SU-DHL-6 (cell line): Measurements from ENCODE around the gene TRMT5.

Experiments used
- EZH2phosphoT487 ChIP-seq: fragments of 200-600 bp; sonication (generic), shearing (Covaris generic); conservative IDR thresholded peaks from 2 replicates; pipeline ENCODE4 v1.6.1; 2018; ENCODE audit warnings: mild to moderate bottlenecking, antibody characterized with exemption, low read length, moderate library complexity, mixed read lengths
- TF ChIP-seq, protein P1 (sequence below): fragments of 200-600 bp; sonication (generic); IDR thresholded peaks from one replicate; pipeline ENCODE4 v1.5.1; 2017; ENCODE audit warnings: antibody characterized with exemption, mild to moderate bottlenecking, low read length, moderate library complexity; ENCODE audit not compliant: insufficient read depth, poor library complexity, severe bottlenecking

DNA sequence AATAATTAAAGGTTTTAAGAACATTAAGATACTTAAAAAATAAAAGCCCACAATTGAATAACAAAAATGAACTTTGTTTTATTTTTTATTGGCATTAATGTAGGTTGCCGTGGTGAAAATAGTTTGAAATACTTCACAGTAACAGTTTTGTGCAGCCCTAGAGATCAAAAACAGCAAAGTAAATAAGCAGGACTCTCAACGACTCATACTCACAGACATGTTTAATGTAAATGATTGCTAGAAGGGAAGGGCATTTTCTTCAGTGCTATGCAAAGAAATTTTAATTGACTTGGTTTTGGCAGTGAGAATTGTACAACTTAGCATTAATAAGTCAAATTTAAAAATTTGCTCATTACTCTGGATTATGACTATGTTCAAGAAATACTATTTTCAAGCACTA is 16.0 kb downstream of the TRMT5 start:
- TF ChIP-seq, protein P1, sequence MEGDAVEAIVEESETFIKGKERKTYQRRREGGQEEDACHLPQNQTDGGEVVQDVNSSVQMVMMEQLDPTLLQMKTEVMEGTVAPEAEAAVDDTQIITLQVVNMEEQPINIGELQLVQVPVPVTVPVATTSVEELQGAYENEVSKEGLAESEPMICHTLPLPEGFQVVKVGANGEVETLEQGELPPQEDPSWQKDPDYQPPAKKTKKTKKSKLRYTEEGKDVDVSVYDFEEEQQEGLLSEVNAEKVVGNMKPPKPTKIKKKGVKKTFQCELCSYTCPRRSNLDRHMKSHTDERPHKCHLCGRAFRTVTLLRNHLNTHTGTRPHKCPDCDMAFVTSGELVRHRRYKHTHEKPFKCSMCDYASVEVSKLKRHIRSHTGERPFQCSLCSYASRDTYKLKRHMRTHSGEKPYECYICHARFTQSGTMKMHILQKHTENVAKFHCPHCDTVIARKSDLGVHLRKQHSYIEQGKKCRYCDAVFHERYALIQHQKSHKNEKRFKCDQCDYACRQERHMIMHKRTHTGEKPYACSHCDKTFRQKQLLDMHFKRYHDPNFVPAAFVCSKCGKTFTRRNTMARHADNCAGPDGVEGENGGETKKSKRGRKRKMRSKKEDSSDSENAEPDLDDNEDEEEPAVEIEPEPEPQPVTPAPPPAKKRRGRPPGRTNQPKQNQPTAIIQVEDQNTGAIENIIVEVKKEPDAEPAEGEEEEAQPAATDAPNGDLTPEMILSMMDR, result no peak
- no peak for TF ChIP-seq EZH2phosphoT487
